Measurements from ENCODE around the gene RPS6KA5. TPM values are rescaled to one million over a fixed set of nuclear protein-coding genes. Genes with fewer than 3 reads are reported as not detected.
"Not testable (repeated sequence)": the region's sequence is repeated elsewhere in the genome, so short reads cannot be mapped to it uniquely, and the experiment has no call there.

The RPS6KA5 gene
- total RNA-seq, 1 donor from 2014 or later, result 8.0 TPM

- no peak for ATAC-seq
- intact Hi-C loops (cut with DNase I), result no loop called here
Measured at GRCh38 chr14:90956273-90956672, 104.2 kb downstream of the RPS6KA5 start.

GRCh38 chr14:90953643-90954042 lies 106.8 kb downstream of the RPS6KA5 start:
- H3K27ac ChIP-seq; H3K27me3 ChIP-seq; ATAC-seq; H3K36me3 ChIP-seq; H3K4me1 ChIP-seq; intact Hi-C loops (cut with DNase I); DNase-seq; H3K4me3 ChIP-seq: not testable (repeated sequence)
- peaks cover 11% of the 10 kb centered on the region for H3K9me3 ChIP-seq

More at GRCh38 chr14:90956273-90956672, 104.2 kb downstream of the RPS6KA5 start:
- H3K4me1 ChIP-seq, result no peaks in the 10 kb centered on the region
- H3K27me3 ChIP-seq, result no peaks in the 10 kb centered on the region
- peaks cover 11% of the 10 kb centered on the region for H3K9me3 ChIP-seq
- DNase-seq, result no peak
- TF ChIP-seq CTCF (IDR thresholded peaks at IDR 0.05), result no peak
- no peak overlapping the region for H3K27ac ChIP-seq
- H3K36me3 ChIP-seq, result no peaks in the 10 kb centered on the region
- H3K4me3 ChIP-seq, result no peak overlapping the region

- Histone ChIP-seq H3K27ac (no peak overlapping the region), H3K27me3 (no peaks in the 10 kb centered on the region), H3K4me1 (no peaks in the 10 kb centered on the region), H3K4me3 (no peak overlapping the region), H3K9me3 (peaks cover 13% of the 10 kb centered on the region), H3K36me3 (no peaks in the 10 kb centered on the region)
- TF ChIP-seq CTCF (IDR thresholded peaks at IDR 0.05), result no peak
- intact Hi-C loops (cut with DNase I), result no loop called here
- ATAC-seq (no peak), DNase-seq (no peak)
Measured at GRCh38 chr14:90943367-90943766, 117.1 kb downstream of the RPS6KA5 start.

GRCh38 chr14:90942511-90942910 lies 117.9 kb downstream of the RPS6KA5 start:
- no peak overlapping the region for H3K27ac ChIP-seq
- ATAC-seq (no peak), DNase-seq (no peak)
- no peaks in the 10 kb centered on the region for H3K36me3 ChIP-seq
- no peaks in the 10 kb centered on the region for H3K27me3 ChIP-seq
- intact Hi-C loops (cut with DNase I), result no loop called here
- H3K4me1 ChIP-seq, result no peaks in the 10 kb centered on the region
- peaks cover 13% of the 10 kb centered on the region for H3K9me3 ChIP-seq
- TF ChIP-seq CTCF (IDR thresholded peaks at IDR 0.05), result no peak
- no peak overlapping the region for H3K4me3 ChIP-seq

- intact Hi-C loops (cut with DNase I), result no loop called here
- no peak overlapping the region for H3K4me3 ChIP-seq
- TF ChIP-seq CTCF (IDR thresholded peaks at IDR 0.05), result no peak
- peaks cover 13% of the 10 kb centered on the region for H3K9me3 ChIP-seq
- H3K27me3 ChIP-seq, result no peaks in the 10 kb centered on the region
- ATAC-seq (no peak), DNase-seq (no peak)
- no peaks in the 10 kb centered on the region for H3K36me3 ChIP-seq
- H3K27ac ChIP-seq, result no peak overlapping the region
- H3K4me1 ChIP-seq, result no peaks in the 10 kb centered on the region
Measured at GRCh38 chr14:90941706-90942105, 118.7 kb downstream of the RPS6KA5 start.

GRCh38 chr14:90940318-90940962 lies 120.0 kb downstream of the RPS6KA5 start:
- H3K4me3 ChIP-seq, result no peak overlapping the region
- peaks cover 13% of the 10 kb centered on the region for H3K9me3 ChIP-seq
- H3K27ac ChIP-seq, result no peak overlapping the region
- intact Hi-C loops (cut with DNase I), result no loop called here
- TF ChIP-seq CTCF (IDR thresholded peaks at IDR 0.05), result no peak
- H3K27me3 ChIP-seq, result no peaks in the 10 kb centered on the region
- no peak for DNase-seq
- H3K36me3 ChIP-seq, result no peaks in the 10 kb centered on the region
- H3K4me1 ChIP-seq, result no peaks in the 10 kb centered on the region
- no peak for ATAC-seq

GRCh38 chr14:90939252-90939795 lies 121.1 kb downstream of the RPS6KA5 start:
- H3K4me1 ChIP-seq; H3K36me3 ChIP-seq; H3K4me3 ChIP-seq; H3K27me3 ChIP-seq; intact Hi-C loops (cut with DNase I); DNase-seq; ATAC-seq; H3K27ac ChIP-seq: not testable (repeated sequence)
- H3K9me3 ChIP-seq, result peaks cover 13% of the 10 kb centered on the region
